Suprapubic skin (tissue), 4 donors: ENCODE measurements around the gene ME2. TPM values are rescaled to one million over a fixed set of nuclear protein-coding genes. Genes with fewer than 3 reads are reported as not detected.
A peak's percentile ranks its signal among the peaks of the same experiment; 100 is the strongest.
"Not testable (repeated sequence)": the region's sequence is repeated elsewhere in the genome, so short reads cannot be mapped to it uniquely, and the experiment has no call there.

ENCODE experiments used
- DNase-seq, 2 donors: peaks; one replicate each; pipeline ENCODE4 v3.0.0-alpha.2; 2019; ENCODE audit warnings: low spot score in 2 of 2
- H3K27ac ChIP-seq: fragments of 200-600 bp; sonication (generic); one replicate; pipeline ENCODE4 v1.5.1; 2019
- H3K27me3 ChIP-seq: fragments of 200-600 bp; sonication (generic); one replicate; pipeline ENCODE4 v1.5.1; 2019
- H3K36me3 ChIP-seq: fragments of 200-600 bp; sonication (generic); one replicate; pipeline ENCODE4 v1.5.1; 2019
- H3K4me1 ChIP-seq: fragments of 200-600 bp; sonication (generic); one replicate; pipeline ENCODE4 v1.5.1; 2019
- H3K4me3 ChIP-seq: fragments of 200-600 bp; sonication (generic); one replicate; pipeline ENCODE4 v1.5.1; 2019; ENCODE audit warnings: mild to moderate bottlenecking
- H3K9me3 ChIP-seq: fragments of 200-600 bp; sonication (generic); one replicate; pipeline ENCODE4 v1.5.1; 2019
- CTCF ChIP-seq, 2 donors: fragments of 200-600 bp in 1 of 2; fragments of 450-650 bp in 1 of 2; sonication (generic) in 1 of 2; IDR thresholded peaks; one replicate each; pipeline ENCODE4 v1.5.1; 2016 to 2019; ENCODE audit warnings: antibody characterized with exemption in 2 of 2, mild to moderate bottlenecking in 1 of 2, moderate library complexity in 1 of 2
- EP300 ChIP-seq: sonication (generic); formaldehyde crosslinking; IDR thresholded peaks from one replicate; pipeline ENCODE4 v1.6.1; 2017; ENCODE audit warnings: antibody characterized with exemption
- POLR2A ChIP-seq, 2 donors: fragments of 450-650 bp; IDR thresholded peaks; one replicate each; pipeline ENCODE4 v1.6.1; 2017; ENCODE audit warnings: antibody characterized with exemption in 2 of 2, mild to moderate bottlenecking in 2 of 2, moderate library complexity in 2 of 2
- POLR2AphosphoS5 ChIP-seq, 3 donors: sonication (generic); formaldehyde crosslinking; IDR thresholded peaks; one replicate each; pipeline ENCODE4 v1.6.1; 2017; ENCODE audit warnings: antibody characterized with exemption in 3 of 3
- WGBS: methylation state at CpG from one replicate; pipeline ENCODE4 v1.1.5; 2018; 5-methylcytosine and 5-hydroxymethylcytosine counted together
- total RNA-seq, 4 donors: library from RNA; depleted of rRNA; stranded (reverse); fragments of >200 nt; gene quantifications; one replicate each; pipeline ENCODE4 v1.1.0, GENCODE V29; 2016

ME2 gene
- total RNA-seq, 4 donors from 2014 or later = 18.7 to 29.3 (median 25.4) TPM

GRCh38 chr18:50875966-50876536, 2.9 kb upstream of the ME2 start:
- Histone ChIP-seq H3K4me3 (no peak overlapping the region), H3K4me1 (peaks cover 28% of the 10 kb centered on the region), H3K36me3 (no peaks in the 10 kb centered on the region), H3K27ac (no peak overlapping the region), H3K9me3 (no peaks in the 10 kb centered on the region), H3K27me3 (no peaks in the 10 kb centered on the region)
- TF ChIP-seq CTCF (IDR thresholded peaks at IDR 0.05) (no peak), EP300 (no peak), POLR2AphosphoS5 (IDR thresholded peaks at IDR 0.05) (no peak), POLR2A (IDR thresholded peaks at IDR 0.05) (no peak)
- WGBS = 74% methylated on average over 3 of the region's 3 CpGs
- no peak for DNase-seq

GRCh38 chr18:50877545-50878265, 1.2 kb upstream of the ME2 start:
- Histone ChIP-seq H3K36me3 (no peaks in the 10 kb centered on the region), H3K4me3 (peak overlapping the region; percentile 98), H3K9me3 (no peaks in the 10 kb centered on the region), H3K4me1 (peaks cover 31% of the 10 kb centered on the region), H3K27ac (peak overlapping the region; percentile 98), H3K27me3 (no peaks in the 10 kb centered on the region)
- no peak for TF ChIP-seq POLR2AphosphoS5 (IDR thresholded peaks at IDR 0.05)
- no peak for TF ChIP-seq EP300
- TF ChIP-seq POLR2A (IDR thresholded peaks at IDR 0.05) = no peak
- no peak for TF ChIP-seq CTCF (IDR thresholded peaks at IDR 0.05)
- DNase-seq = no peak
- WGBS = 70% methylated on average over 8 of the region's 8 CpGs

- peak overlapping the region; percentile 98 for H3K4me3 ChIP-seq
- WGBS = under 1% methylated on average over 16 of the region's 61 CpGs
- H3K27ac ChIP-seq = peak overlapping the region; percentile 98
- TF ChIP-seq POLR2A (IDR thresholded peaks at IDR 0.05) = no peak
- TF ChIP-seq CTCF (IDR thresholded peaks at IDR 0.05) = no peak
- no peak for TF ChIP-seq POLR2AphosphoS5 (IDR thresholded peaks at IDR 0.05)
- no peak for TF ChIP-seq EP300
- H3K9me3 ChIP-seq = no peaks in the 10 kb centered on the region
- peaks cover 31% of the 10 kb centered on the region for H3K4me1 ChIP-seq
- H3K36me3 ChIP-seq = no peaks in the 10 kb centered on the region
- no peaks in the 10 kb centered on the region for H3K27me3 ChIP-seq
- DNase-seq = no peak
These were observed 592 bp downstream of the ME2 start for GRCh38 chr18:50879302-50880118.

- no peak for DNase-seq
- Histone ChIP-seq H3K27ac (no peak overlapping the region), H3K4me1 (peaks cover 31% of the 10 kb centered on the region), H3K4me3 (peak overlapping the region; percentile 98), H3K27me3 (no peaks in the 10 kb centered on the region), H3K9me3 (no peaks in the 10 kb centered on the region), H3K36me3 (no peaks in the 10 kb centered on the region)
- TF ChIP-seq POLR2A (IDR thresholded peaks at IDR 0.05) = no peak
- no peak for TF ChIP-seq CTCF (IDR thresholded peaks at IDR 0.05)
- no peak for TF ChIP-seq EP300
- TF ChIP-seq POLR2AphosphoS5 (IDR thresholded peaks at IDR 0.05) = no peak
- WGBS = 17% methylated on average over 6 of the region's 6 CpGs
These were observed 1.2 kb downstream of the ME2 start for GRCh38 chr18:50880119-50880465.

GRCh38 chr18:50880944-50881343, 2.0 kb downstream of the ME2 start:
- H3K27ac ChIP-seq, H3K36me3 ChIP-seq, H3K4me3 ChIP-seq, DNase-seq, H3K27me3 ChIP-seq, H3K9me3 ChIP-seq: not testable (repeated sequence)
- H3K4me1 ChIP-seq = peaks cover 31% of the 10 kb centered on the region
- WGBS = 91% methylated on average over 9 of the region's 9 CpGs
